HepG2 (cell line): ENCODE measurements around the gene HSPE1. TPM values are rescaled to one million over a fixed set of nuclear protein-coding genes. Genes with fewer than 3 reads are reported as not detected.

Experiments
- ATM ChIP-seq: fragments of 450-650 bp; IDR thresholded peaks from 2 replicates; pipeline ENCODE4 v1.7.1; 2017; ENCODE audit warnings: mild to moderate bottlenecking, borderline replicate concordance
- CCDC6 ChIP-seq: sonication (generic); formaldehyde crosslinking; IDR thresholded peaks from 2 replicates; pipeline ENCODE4 v1.8.1; 2022; ENCODE audit warnings: mild to moderate bottlenecking, missing genetic modification reagents, moderate library complexity
- EHMT2 ChIP-seq: fragments of 200-600 bp; sonication (generic); IDR thresholded peaks from 2 replicates; pipeline ENCODE4 v1.7.0; 2017; ENCODE audit warnings: antibody characterized with exemption, low read depth, low read length, borderline replicate concordance
- ELF4 ChIP-seq: sonication (generic); formaldehyde crosslinking; IDR thresholded peaks from 2 replicates; pipeline ENCODE4 v1.5.0; 2020; ENCODE audit warnings: missing genetic modification reagents, mild to moderate bottlenecking, moderate library complexity, borderline replicate concordance
- GATA4 ChIP-seq: sonication (generic); IDR thresholded peaks from 2 replicates; pipeline ENCODE4 v1.6.1; 2016; ENCODE audit warnings: antibody characterized with exemption, low read depth, borderline replicate concordance
- GPN1 ChIP-seq: sonication (generic); formaldehyde crosslinking; IDR thresholded peaks from 2 replicates; pipeline ENCODE4 v1.5.1; 2020; ENCODE audit warnings: missing genetic modification reagents, borderline replicate concordance
- MIER2 ChIP-seq: IDR thresholded peaks from 2 replicates; pipeline ENCODE4 v1.6.1; 2016; ENCODE audit warnings: missing biosample characterization, missing genetic modification reagents
- MNT ChIP-seq: fragments of 450-650 bp; IDR thresholded peaks from 2 replicates; pipeline ENCODE4 v1.6.1; 2016
- NR2C2 ChIP-seq: sonication (generic); formaldehyde crosslinking; IDR thresholded peaks from 2 replicates; pipeline ENCODE4 v1.4.0; 2020; ENCODE audit warnings: missing genetic modification reagents, mild to moderate bottlenecking, moderate library complexity, borderline replicate concordance
- PITX1 ChIP-seq: sonication (generic); formaldehyde crosslinking; IDR thresholded peaks from 2 replicates; pipeline ENCODE4 v1.5.1; 2020; ENCODE audit warnings: mild to moderate bottlenecking, missing genetic modification reagents
- SRF ChIP-seq: IDR thresholded peaks from 2 replicates; pipeline ENCODE4 v1.6.1; 2011; ENCODE audit warnings: mild to moderate bottlenecking, low read depth, low read length, moderate library complexity
- TBX2 ChIP-seq: sonication (generic); formaldehyde crosslinking; IDR thresholded peaks from 2 replicates; pipeline ENCODE4 v1.5.0; 2020; ENCODE audit warnings: missing genetic modification reagents, mild to moderate bottlenecking, borderline replicate concordance
- TBX3 ChIP-seq: fragments of 450-650 bp; IDR thresholded peaks from 2 replicates; pipeline ENCODE4 v1.6.1; 2017; ENCODE audit warnings: antibody characterized with exemption, mild to moderate bottlenecking, inconsistent platforms, borderline replicate concordance
- ZKSCAN5 ChIP-seq: sonication (generic); formaldehyde crosslinking; IDR thresholded peaks from 2 replicates; pipeline ENCODE4 v1.5.1; 2020; ENCODE audit warnings: mild to moderate bottlenecking, missing genetic modification reagents
- ZNF280B ChIP-seq: sonication (generic); formaldehyde crosslinking; IDR thresholded peaks from 2 replicates; pipeline ENCODE4 v1.5.0; 2020; ENCODE audit warnings: missing genetic modification reagents, mild to moderate bottlenecking, borderline replicate concordance
- ZNF281 ChIP-seq: sonication (generic); formaldehyde crosslinking; IDR thresholded peaks from 2 replicates; pipeline ENCODE4 v1.4.0; 2020; ENCODE audit warnings: missing genetic modification reagents, borderline replicate concordance
- ZNF34 ChIP-seq: sonication (generic); formaldehyde crosslinking; IDR thresholded peaks from 2 replicates; pipeline ENCODE4 v1.4.0; 2020; ENCODE audit warnings: mild to moderate bottlenecking, missing genetic modification reagents, borderline replicate concordance
- ZNF512 ChIP-seq: sonication (generic); formaldehyde crosslinking; IDR thresholded peaks from 2 replicates; pipeline ENCODE4 v1.4.0; 2020; ENCODE audit warnings: mild to moderate bottlenecking, missing genetic modification reagents
- ZNF567 ChIP-seq: sonication (generic); formaldehyde crosslinking; IDR thresholded peaks from 2 replicates; pipeline ENCODE4 v1.8.1; 2023; ENCODE audit warnings: mild to moderate bottlenecking, missing genetic modification reagents, borderline replicate concordance
- ZNF7 ChIP-seq: IDR thresholded peaks from 2 replicates; pipeline ENCODE4 v1.6.1; 2016; ENCODE audit warnings: missing biosample characterization, missing genetic modification reagents
- ZNF740 ChIP-seq: sonication (generic); formaldehyde crosslinking; IDR thresholded peaks from 2 replicates; pipeline ENCODE4 v1.4.0; 2020; ENCODE audit warnings: missing genetic modification reagents
- polyA plus RNA-seq, 8 experiments: library from polyadenylated mRNA; depleted of rRNA in 3 of 8; stranded (reverse) in 7 of 8; unstranded in 1 of 8; fragments of >200 nt; fragmentation: Illumina TruSeq in 4 of 8; extraction: Trizol in 4 of 8; gene quantifications; 2 replicates each; pipeline versions ENCODE4 v1.2.1 to v1.2.3, GENCODE V29; 2011 to 2016; ENCODE audit warnings: low read depth in 4 of 8, missing spikeins in 1 of 8, mixed read lengths in 1 of 8; ENCODE audit not compliant: insufficient read depth in 1 of 8
- total RNA-seq, 5 experiments: library from RNA; depleted of rRNA; stranded (reverse); fragments of >200 nt; fragmentation: Illumina TruSeq; extraction: Trizol; gene quantifications; 2 replicates each; pipeline ENCODE4 v1.2.3, GENCODE V29; 2016; ENCODE audit warnings: low read depth in 1 of 5

HSPE1 gene
- total and polyA plus RNA-seq, 2 of the 13 experiments (the other 11 are each of a cell fraction or from before 2014, with no cell fraction given) = 244 to 823 TPM

GRCh38 chr2:197453123-197453913, 46.9 kb upstream of the HSPE1 start, which contains the start of gene COQ10B (continued):
- TF ChIP-seq ATM (no peak), EHMT2 (peak; percentile 60; the same call in 1 of the 2 replicates), MNT (peak; percentile 84), TBX2 (CRISPR knock-in tag) (peak; percentile 94), ZNF34 (no peak; the same call in 1 of the 2 replicates), ZKSCAN5 (no peak; the same call in 1 of the 2 replicates), ZNF740 (CRISPR knock-in tag) (no peak), NR2C2 (CRISPR knock-in tag) (peak; percentile 85), MIER2 (CRISPR knock-in tag) (no peak), ZNF512 (CRISPR knock-in tag) (no peak), ZNF567 (CRISPR knock-in tag) (peak; percentile 21; the same call in 1 of the 2 replicates), ELF4 (CRISPR knock-in tag) (peak; percentile 98; the same call in 1 of the 2 replicates), SRF (peak; percentile 16; the same call in 1 of the 2 replicates), TBX3 (no peak), PITX1 (CRISPR knock-in tag) (peak; percentile 95), ZNF281 (CRISPR knock-in tag) (peak; percentile 69; the same call in 1 of the 2 replicates), ZNF280B (peak; percentile 60; the same call in 1 of the 2 replicates), GATA4 (0 out of 2 replicates have a peak, but pooled peaks have one; percentile 40), CCDC6 (CRISPR knock-in tag) (peak; percentile 60; the same call in 1 of the 2 replicates), GPN1 (CRISPR knock-in tag) (no peak), ZNF7 (CRISPR knock-in tag) (0 out of 2 replicates have a peak, but pooled peaks have one; percentile 2)
